Measurements from ENCODE around the gene TTLL1. TPM values are rescaled to one million over a fixed set of nuclear protein-coding genes. Genes with fewer than 3 reads are reported as not detected.

The TTLL1 gene
- polyA plus RNA-seq, 1 experiment = 22.1 TPM

DNA sequence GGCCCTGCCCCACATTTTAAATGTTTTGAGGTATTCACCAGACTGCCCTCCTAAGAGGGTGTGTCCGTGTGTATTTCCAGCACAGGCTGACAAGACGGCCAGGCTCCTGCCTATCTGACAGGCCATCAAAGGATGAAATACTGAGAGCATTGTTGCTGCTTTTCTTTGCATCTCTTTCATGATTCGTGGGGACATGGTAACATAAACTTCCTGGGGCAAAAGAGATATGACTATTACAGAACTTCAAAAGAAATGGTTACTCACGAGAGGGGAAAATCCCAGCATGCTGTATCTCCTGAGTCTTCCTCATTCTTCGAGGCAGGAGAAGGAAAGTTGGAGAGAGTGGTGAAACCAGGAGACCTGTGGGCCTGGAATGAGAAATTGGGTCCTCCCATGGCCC is 11.0 kb upstream of the TTLL1 start:
- CTCF ChIA-PET = interaction anchor here (1.1 kb wide), 1 partner anchor 319 kb away, joined by 4 read pairs; no protein-coding TSS in a partner anchor
- TF ChIP-seq CTCF (IDR thresholded peaks at IDR 0.05; ENCODE audit: insufficient read depth, low read depth, low read length) = no peak
- H3K27me3 ChIP-seq (ENCODE audit: control insufficient read depth, insufficient read depth, low read length) = no peaks in the 10 kb centered on the region

GRCh38 chr22:43099095-43099494 is 9.9 kb upstream of the TTLL1 start:
- ChIA-PET POLR2A (no interaction called here), CTCF (interaction anchor here (1.1 to 1.2 kb wide), 2 partner anchors 9 to 318 kb away, joined by 4 read pairs; no protein-coding TSS in a partner anchor)
- no peak for DNase-seq (ENCODE audit: low read depth)
- Histone ChIP-seq H3K27me3 (ENCODE audit: control insufficient read depth, insufficient read depth, low read length) (no peaks in the 10 kb centered on the region), H3K4me3 (ENCODE audit: low read depth, low read length) (no peak overlapping the region), H3K36me3 (ENCODE audit: control insufficient read depth, insufficient read depth, low read length) (no peaks in the 10 kb centered on the region)
- TF ChIP-seq CTCF (IDR thresholded peaks at IDR 0.05; ENCODE audit: insufficient read depth, low read depth, low read length) = no peak

More for the DNA sequence above, 11.0 kb upstream of the TTLL1 start:
- POLR2A ChIA-PET = no interaction called here
- no peaks in the 10 kb centered on the region for H3K36me3 ChIP-seq (ENCODE audit: control insufficient read depth, insufficient read depth, low read length)
- H3K4me3 ChIP-seq (ENCODE audit: low read depth, low read length) = no peak overlapping the region
- DNase-seq (ENCODE audit: low read depth) = no peak

GRCh38 chr22:43098356-43098755 is 9.2 kb upstream of the TTLL1 start:
- CTCF ChIA-PET = interaction anchor here (1.2 kb wide), 2 partner anchors 8 to 81 kb away, joined by 3 to 4 read pairs; no protein-coding TSS in a partner anchor
- TF ChIP-seq CTCF (IDR thresholded peaks at IDR 0.05; ENCODE audit: insufficient read depth, low read depth, low read length) = no peak
- Histone ChIP-seq H3K27me3 (ENCODE audit: control insufficient read depth, insufficient read depth, low read length) (no peaks in the 10 kb centered on the region), H3K36me3 (ENCODE audit: control insufficient read depth, insufficient read depth, low read length) (no peaks in the 10 kb centered on the region), H3K4me3 (ENCODE audit: low read depth, low read length) (no peak overlapping the region)
- POLR2A ChIA-PET = no interaction called here
- no peak for DNase-seq (ENCODE audit: low read depth)

GRCh38 chr22:43096420-43096819 is 7.2 kb upstream of the TTLL1 start:
- Histone ChIP-seq H3K36me3 (ENCODE audit: control insufficient read depth, insufficient read depth, low read length) (no peaks in the 10 kb centered on the region), H3K27me3 (ENCODE audit: control insufficient read depth, insufficient read depth, low read length) (no peaks in the 10 kb centered on the region), H3K4me3 (ENCODE audit: low read depth, low read length) (no peak overlapping the region)
- POLR2A ChIA-PET = no interaction called here
- no peak for DNase-seq (ENCODE audit: low read depth)
- CTCF ChIA-PET = no interaction called here
- no peak for TF ChIP-seq CTCF (IDR thresholded peaks at IDR 0.05; ENCODE audit: insufficient read depth, low read depth, low read length)

GRCh38 chr22:43094551-43094950 is 5.4 kb upstream of the TTLL1 start:
- H3K4me3 ChIP-seq (ENCODE audit: low read depth, low read length) = no peak overlapping the region
- ChIA-PET CTCF (interaction anchor here (1.2 kb wide), 1 partner anchor 42 kb away, joined by 3 read pairs; no protein-coding TSS in a partner anchor), POLR2A (no interaction called here)
- no peaks in the 10 kb centered on the region for H3K36me3 ChIP-seq (ENCODE audit: control insufficient read depth, insufficient read depth, low read length)
- H3K27me3 ChIP-seq (ENCODE audit: control insufficient read depth, insufficient read depth, low read length) = no peaks in the 10 kb centered on the region
- DNase-seq (ENCODE audit: low read depth) = no peak
- no peak for TF ChIP-seq CTCF (IDR thresholded peaks at IDR 0.05; ENCODE audit: insufficient read depth, low read depth, low read length)

Measured in BJ (cell line).